HG03354 (cell line): ENCODE data around the gene CFAP251.
"Not testable (repeated sequence)": the region's sequence is repeated elsewhere in the genome, so short reads cannot be mapped to it uniquely, and the experiment has no call there.

Experiments
- ATAC-seq: cut with Tn5 transposase; IDR thresholded peaks from one replicate; pipeline ENCODE4 v1.9.1; 2021; ENCODE audit warnings: mild to moderate bottlenecking; ENCODE audit not compliant: unreplicated experiment, poor library complexity, severe bottlenecking

CFAP251 gene, protein sequence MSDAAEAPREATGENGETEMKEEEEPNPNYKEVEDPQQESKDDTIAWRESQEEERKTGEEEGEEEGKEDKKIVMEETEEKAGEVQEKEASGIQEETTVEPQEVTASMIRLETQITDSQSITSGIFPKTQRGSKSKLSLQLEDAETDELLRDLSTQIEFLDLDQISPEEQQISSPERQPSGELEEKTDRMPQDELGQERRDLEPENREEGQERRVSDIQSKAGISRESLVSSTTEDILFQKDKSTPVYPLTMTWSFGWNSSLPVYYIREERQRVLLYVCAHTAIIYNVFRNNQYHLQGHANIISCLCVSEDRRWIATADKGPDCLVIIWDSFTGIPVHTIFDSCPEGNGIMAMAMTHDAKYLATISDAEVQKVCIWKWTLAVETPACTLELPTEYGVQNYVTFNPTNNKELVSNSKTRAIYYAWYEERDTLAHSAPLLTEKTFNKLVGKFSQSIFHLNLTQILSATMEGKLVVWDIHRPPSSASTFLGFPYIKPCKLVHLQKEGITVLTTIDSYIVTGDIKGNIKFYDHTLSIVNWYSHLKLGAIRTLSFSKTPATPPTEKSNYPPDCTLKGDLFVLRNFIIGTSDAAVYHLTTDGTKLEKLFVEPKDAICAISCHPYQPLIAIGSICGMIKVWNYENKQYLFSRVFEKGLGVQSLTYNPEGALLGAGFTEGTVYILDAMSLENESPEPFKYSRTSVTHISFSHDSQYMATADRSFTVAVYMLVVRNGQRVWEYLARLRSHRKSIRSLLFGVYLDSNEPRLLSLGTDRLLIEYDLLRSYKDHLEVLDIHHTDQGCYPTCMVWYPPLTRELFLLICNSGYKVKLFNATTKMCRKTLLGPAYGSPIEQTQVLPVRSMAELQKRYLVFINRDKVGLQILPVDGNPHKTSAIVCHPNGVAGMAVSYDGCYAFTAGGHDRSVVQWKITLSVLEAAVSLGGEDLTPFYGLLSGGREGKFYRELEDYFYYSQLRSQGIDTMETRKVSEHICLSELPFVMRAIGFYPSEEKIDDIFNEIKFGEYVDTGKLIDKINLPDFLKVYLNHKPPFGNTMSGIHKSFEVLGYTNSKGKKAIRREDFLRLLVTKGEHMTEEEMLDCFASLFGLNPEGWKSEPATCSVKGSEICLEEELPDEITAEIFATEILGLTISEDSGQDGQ

DNA sequence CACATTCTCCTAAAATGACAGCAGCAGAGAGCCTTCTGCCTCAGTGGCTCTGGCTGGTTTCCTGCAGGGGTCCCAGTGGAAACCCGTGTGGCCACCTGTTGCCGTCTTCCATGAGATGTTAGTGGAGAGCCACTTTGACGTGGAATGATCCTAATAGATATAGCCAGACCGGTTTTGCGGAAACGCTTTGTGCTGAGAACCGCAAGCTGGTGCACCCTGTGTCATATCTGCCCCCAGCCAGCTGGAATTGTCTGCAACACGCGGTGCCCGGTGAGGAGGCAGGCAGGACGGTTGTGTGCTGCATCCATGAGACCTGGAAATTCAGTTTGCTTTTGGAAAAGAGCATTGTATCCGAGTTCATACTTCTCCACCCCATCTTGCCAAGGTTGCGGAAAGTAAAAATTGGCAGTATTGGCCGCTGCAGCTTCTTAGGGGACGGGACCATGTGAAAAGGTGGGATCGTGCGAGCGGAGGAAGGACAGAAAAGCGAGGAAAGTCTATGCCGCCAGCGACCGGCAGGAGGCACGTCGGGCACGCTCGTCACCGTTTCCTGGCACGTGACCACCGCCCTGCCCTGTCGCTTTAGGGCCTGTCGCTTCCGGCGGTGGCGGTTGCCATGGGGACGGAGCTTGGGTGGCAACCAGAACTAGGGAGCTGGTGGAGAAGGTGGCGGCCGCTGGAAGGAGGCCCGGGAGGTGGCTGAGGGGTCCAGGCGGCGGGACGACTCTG lies at the start of gene CFAP251:
Gene CFAP251, plus strand, starts transcription at position 643 of the 729 bp plus-strand sequence. CDS start 2,714 bp downstream, outside the sequence.
- peak; percentile 99 for ATAC-seq

DNA sequence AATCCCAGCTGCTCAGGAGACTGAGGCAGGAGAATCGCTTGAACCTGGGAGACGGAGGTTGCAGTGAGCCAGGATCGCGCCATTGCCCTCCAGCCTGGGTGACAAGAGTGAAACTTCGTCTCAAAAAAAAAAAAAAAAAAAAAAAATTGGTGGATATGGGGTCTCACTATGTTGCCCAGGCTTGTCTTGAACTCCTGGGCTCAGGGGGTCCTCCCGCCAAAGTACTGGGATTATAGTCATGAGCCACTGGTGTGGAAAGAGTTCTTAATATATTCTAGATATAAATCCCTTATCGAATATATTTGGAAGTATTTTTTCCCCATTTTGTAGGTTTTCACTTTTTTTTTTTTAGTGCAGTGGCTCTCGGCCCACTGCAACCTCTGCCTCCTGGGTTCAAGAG lies 49.2 kb upstream of the CFAP251 start:
- not testable (repeated sequence) for ATAC-seq

DNA sequence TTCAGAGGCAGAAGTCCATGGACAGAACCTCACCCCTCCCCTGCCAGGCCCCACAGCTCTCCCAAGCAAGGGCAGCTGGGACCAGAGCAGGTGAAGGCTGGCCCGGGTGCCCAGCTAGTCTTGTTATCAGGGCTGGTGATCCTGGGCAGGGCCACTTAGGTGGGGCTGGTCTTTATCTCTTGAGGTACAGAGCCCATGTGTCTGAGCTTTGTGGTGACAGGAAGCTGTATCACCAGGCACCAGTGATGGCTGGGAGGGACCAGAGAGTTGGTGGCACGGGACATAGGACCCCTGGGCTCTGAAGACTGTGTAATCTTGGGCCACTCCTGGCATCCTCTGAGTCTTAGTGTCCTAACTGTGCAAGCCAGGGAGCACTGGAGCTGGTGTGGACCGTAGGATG lies 46.9 kb upstream of the CFAP251 start:
- no peak for ATAC-seq

DNA sequence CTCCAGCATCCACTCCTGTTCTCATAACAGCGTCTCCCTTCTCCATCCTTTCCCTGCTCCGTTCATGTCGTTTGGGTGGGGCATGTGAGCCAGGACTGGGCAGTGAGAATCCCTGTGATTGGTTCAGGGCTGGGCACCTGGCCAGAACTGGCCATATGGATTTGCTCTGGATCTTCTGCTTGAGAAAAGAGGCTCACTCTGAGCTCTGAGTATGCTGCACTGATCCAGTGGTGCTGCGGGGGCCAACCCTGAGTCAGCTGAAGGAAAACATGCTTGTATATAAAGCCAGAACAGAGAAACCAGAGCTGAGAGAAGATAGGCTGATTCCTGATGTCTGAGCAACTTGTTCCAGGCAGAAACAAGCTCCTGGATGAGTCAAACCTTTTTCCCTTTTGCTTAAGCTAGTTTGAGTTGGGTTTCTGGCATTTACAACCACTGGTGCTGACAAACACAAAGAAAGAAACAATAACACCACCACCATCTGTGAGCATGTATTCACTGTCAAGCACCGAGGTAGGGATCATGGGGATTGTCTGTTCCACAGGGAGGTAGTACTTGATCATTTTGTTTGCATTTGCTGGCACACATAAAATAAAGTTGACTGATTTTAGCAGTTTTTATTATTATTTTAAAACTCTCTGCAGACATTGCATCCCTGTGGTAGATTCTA lies 45.7 kb upstream of the CFAP251 start:
- ATAC-seq, result no peak

DNA sequence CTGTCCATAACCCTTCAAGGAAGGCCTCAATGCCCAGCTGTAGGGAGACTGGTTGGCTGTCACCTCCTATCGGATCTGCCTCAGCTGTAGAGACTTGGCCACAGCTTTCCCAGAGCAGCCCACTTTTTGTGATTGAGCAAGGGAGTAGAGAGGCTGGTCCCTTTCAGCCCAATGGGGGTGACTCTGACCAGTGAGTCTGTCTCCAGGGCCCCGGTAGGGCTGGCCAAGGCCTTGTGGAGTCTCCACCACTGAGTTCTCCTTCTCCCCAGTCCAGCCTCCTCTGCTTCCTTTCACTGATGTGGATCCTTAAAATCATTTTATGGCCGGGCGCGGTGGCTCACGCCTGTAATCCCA lies 45.2 kb upstream of the CFAP251 start:
- no peak for ATAC-seq

DNA sequence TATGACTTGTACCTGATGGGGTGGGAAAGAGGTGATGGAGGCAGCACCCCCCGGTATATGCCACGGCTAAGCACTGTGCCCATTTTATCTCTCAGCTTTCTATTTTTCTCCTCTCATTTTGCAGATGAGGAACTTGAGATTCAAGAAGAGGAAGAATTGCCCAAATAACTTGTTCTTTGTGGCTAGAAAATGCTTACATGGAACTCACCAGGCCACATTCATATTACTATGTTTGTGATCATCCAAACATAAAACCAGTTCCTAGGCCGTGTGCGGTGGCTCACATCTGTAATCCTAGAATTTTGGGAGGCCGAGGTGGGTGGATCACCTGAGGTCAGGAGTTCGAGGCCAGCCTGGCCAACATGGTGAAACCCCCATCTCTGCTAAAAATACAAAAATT lies 44.3 kb upstream of the CFAP251 start:
- no peak for ATAC-seq

DNA sequence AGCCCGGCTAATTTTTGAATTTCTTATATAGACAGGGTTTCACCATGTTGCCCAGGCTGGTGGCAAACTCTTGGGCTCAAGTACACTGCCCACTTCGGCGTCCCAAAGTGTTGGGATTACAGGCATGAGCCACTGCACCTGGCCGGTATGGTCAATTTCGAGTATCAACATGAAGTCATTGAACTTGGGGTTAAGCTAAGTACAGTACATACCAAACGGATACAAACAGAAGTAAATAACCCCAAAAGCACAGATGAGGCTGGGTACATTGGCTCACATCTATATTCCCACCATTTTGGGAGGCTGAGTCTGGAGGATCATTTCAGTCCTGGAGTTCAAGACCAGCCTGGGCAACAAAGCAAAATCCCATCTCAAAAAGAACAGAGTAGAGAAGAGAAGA lies 42.8 kb upstream of the CFAP251 start:
- no peak for ATAC-seq

DNA sequence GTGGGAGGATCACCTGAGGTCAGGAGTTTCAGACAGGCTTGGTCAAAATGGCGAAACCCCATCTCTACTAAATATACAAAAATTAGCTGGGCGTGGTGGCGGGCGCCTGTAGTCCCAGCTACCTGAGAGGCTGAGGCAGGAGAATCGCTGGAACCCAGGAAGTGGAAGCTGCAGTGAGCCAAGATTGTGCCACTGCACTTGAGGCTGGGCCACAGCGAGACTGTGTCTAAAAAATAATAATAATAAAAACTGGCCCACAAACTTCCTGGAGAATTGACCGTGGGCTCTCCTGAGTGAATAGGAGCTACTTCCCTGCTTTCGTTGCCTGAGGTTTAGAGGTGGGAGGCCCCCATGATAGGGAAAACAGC lies 42.3 kb upstream of the CFAP251 start:
- ATAC-seq, result not testable (repeated sequence)

DNA sequence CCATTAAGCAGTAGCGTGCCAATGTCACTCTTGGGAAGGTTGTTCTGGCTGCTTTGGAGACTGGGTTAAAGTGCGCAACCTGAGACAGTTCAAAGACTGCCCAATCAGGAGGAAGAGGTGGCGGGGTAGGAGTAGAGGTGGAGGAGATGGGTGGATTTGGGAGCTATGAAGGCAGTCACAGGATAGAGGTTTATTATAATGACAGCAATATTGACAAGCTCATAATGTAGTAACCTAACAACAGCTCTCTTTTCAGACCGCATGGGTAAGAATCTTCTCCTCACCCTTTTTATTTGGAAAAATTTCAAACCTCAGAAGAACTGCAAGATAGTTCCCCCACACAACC lies 35.1 kb upstream of the CFAP251 start:
- no peak for ATAC-seq

DNA sequence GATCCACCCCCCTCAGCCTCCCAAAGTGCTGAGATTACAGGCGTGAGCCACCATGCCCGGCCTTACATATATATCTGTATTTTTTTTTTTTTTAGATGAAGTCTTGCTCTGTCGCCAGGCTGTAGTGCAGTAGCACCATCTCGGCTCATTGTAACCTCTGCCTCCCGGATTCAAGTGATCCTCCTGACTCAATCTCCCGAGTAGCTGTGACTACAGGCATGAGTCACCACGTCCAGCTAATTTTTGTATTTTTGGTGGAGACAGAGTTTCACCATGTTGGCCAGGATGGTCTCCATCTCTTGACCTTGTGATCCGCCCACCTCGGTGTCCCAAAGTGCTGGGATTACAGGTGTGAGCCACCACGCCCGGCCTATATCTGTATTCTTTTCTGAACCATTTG lies 33.3 kb upstream of the CFAP251 start:
- not testable (repeated sequence) for ATAC-seq

DNA sequence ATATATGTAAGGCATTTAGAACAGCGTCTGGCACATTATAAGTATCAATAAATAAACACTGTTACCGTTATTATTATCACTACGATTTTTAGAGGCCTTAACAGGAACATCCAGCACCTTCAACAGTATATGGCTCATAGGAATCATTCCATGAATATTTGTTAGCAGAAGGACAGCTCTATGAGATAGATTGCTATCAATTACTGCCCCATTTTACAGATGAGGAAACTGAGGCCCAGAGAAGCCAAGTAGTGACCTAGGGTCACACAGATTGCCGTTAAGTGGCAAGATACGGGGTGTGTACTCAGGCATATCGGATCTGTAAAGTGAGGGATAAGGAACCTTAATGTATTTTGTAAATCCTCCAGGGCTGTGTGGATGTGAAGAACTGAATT lies 30.3 kb upstream of the CFAP251 start:
- no peak for ATAC-seq

DNA sequence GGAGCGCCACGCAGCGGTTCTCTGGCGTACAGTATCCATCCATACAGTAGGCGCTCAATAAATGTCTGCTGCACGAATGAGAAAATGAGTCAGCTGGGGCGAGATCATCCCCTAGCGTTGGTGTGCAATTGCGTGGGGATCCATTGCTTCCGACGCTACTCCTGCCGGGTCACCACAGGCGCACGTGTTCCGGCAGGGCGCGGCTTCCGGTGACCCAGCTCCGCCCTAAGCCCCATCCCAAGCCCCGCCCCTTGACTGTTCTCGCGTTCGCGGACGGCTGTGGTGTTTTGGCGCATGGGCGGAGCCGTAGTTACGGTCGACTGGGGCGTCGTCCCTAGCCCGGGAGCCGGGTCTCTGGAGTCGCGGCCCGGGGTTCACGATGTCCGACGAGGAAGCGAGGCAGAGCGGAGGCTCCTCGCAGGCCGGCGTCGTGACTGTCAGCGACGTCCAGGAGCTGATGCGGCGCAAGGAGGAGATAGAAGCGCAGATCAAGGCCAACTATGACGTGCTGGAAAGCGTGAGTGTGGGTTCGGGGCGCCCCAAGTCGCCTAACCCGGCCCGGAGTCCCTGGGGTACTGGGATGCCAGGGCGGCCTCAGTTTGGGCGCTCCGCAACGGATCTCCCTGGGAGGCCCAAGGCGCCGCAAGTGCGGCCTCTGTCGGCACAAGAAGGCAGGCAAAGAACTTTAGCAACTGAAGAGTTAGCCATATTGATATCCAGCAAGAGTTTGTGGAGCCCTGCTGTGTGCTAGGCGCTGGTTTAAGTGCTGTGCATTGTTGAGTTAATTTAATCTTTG lies 29.7 kb upstream of the CFAP251 start, which contains the start of gene PSMD9:
Gene PSMD9, plus strand, starts transcription at position 313 of the 796 bp plus-strand sequence. Its CDS starts 67 bp downstream, at position 380.
- ATAC-seq, result peak; percentile 90

DNA sequence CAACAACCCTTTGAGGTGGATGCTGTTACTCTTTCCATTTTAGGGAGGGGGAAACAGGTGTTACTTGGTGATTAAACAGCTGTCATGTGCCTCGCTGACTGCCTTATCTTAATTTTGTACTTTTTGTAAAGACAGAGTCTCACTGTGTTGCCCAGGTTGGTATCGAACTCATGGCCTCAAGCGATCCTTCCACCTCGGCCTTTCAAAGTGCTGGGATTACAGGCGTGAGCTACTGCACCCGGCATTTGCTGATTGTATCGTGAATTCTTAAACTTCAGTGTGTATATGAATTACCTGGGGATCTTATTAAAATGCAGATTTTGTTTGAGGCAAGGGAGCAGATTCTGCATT lies 29.1 kb upstream of the CFAP251 start:
- no peak for ATAC-seq

DNA sequence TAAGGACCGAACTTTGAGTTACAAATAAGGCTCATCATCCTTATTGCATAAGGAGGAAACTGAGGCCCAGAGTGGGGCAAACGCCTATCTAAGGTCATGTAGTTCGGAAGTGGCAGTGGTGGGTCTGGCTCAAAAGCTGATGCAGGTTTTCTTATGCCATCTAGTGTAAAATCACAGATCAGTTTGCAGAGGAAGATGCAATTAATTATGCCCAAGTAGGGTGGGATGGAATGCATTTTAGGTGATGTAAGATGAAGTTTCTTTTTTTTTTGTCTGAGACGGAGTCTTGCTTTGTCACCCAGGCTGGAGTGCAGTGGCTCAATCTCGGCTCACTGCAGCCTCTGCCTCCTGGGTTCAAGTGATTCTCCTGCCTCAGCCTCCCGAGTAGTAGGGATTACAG lies 28.7 kb upstream of the CFAP251 start:
- not testable (repeated sequence) for ATAC-seq

DNA sequence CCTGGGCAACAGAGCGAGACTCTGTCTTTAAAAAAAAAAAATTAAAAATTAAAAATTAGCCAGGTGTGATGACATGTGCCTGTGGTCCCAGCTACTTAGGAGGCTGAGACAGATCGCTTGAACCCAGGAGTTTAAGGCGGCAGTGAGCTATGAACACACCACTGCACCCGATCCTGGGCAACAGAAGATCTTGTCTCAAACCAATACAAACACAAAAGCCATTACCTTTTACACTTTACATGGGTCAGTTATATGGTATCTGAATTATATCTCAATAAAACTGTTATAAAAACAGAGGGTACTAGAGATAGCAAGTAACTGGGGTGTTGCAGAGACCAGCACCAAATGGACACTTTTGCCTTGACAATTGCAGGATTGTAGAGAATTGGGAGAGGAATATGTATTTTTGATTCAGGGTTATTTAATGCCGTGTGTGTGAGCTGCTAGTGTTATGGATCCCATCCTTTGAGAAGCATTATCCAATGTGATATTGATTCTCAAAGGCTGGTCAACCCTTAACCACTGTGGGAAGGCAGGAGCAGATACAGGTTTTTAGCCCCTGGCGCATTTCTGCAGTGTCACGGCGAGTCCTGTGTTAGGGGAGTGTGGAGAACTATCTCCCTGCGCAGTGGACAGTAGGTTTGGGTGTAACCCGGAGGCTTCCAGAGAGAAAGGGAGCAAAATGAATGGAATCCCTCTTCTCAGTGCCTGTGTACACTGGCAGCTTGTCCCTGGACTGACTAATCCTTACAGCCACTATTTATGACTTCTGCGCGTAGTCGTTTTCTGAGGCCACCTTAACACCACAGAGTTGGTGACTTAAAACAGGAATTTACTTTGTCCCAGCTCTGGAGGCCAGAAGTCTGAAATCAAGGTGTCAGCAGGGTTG lies 25.5 kb upstream of the CFAP251 start:
- ATAC-seq, result no peak

DNA sequence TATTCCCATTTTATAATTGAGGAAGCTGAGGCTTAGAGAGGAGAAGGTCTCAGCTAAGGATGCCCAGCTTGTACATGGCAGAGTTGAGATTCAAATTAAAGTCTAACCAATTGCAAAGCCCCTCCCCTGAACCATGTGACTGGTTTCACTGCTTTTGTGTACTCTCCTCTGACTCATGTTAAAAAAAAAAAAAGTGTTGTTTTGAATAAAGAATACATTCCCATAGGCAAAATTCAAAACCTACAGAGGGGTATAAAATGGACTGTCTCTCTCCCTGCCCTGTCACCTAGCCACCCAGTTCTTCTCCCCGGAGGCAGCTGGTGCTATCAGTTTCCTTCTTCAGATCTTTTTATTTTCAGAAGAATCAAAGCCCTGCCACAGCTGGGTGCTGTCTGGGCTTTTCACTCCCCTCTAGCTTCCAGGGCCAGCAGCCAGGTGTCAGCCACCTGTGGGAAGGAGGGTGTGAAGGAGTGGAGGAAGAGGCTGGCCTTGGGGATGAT lies 24.4 kb upstream of the CFAP251 start:
- no peak for ATAC-seq

DNA sequence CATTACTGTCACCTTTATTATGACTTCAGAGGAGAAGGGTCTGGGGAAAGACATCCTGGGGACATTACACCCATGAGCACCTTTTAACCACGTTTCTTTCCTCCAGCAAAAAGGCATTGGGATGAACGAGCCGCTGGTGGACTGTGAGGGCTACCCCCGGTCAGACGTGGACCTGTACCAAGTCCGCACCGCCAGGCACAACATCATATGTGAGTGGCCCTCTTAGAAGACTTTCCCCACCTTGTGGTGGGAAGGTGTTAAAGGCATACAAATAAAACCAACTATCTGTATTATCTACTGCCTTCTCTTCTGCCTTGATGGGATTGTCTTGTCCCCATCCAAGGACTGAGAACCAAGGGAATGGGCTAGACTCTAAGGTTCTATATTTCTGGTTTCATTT lies 23.8 kb upstream of the CFAP251 start:
- ATAC-seq, result no peak
